GM19397 (cell line): ENCODE results near the gene CEACAM1.
"Not testable (repeated sequence)": the region's sequence is repeated elsewhere in the genome, so short reads cannot be mapped to it uniquely, and the experiment has no call there.

ENCODE experiments used
- ATAC-seq: cut with Tn5 transposase; IDR thresholded peaks from one replicate; pipeline ENCODE4 v1.9.1; 2021; ENCODE audit warnings: mild to moderate bottlenecking, moderate library complexity; ENCODE audit not compliant: unreplicated experiment

The CEACAM1 gene

DNA sequence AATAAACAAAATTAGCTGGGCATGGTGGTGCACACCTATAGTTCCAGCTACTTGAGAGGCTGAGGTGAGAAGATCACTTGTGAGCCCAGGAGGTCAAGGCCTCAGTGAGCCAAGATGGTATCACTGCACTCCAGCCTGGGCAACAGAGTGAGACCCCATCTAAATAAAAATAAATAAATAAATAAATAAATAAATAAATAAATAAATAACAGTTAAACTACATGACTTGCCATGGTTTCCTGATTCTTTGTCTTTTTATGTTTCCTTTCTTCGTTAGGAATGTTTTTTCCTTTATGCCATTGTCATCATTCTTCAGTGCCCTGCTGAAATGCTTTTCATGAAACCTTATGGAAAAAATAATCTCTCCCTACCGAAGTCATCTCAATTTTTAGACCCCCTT, 50.3 kb downstream of the CEACAM1 start:
- ATAC-seq, result no peak

DNA sequence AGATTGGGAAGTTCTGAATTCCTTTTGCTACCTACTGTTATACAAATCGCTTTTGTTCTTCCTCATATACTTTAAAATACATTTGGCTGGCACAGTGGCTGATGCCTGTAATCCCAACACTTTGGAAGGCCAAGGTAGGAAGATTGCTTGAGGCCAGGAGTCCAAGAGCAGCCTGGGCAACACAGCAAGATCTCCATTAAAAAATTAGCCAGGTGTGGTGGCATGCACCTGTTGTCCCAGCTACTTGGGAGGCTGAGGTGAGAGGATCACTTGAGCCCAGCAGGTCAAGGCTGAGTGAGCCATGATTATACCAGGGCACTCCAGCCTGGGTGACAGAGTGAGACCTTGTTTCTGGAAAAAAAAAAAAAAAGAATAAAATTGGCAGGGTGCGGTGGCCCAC, 51.2 kb downstream of the CEACAM1 start:
- ATAC-seq, result no peak

DNA sequence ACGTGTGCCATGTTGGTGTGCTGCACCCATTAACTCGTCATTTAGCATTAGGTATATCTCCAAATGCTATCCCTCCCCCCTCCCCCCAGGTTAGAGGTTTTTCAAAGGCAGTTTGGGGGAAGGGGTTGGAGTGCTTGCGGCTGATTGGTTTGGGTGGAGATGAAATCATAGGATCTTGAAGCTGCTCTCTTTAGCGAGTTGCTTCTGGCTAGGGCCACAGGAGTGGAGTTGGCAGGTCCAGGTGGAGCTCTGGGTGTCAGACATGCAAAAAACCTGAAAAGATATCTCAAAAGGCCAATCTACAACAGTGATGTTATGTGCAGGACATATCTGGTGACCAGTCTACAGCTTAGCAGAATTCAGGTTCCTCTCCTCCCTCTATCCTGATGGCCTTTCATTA, 52.9 kb downstream of the CEACAM1 start:
- no peak for ATAC-seq

DNA sequence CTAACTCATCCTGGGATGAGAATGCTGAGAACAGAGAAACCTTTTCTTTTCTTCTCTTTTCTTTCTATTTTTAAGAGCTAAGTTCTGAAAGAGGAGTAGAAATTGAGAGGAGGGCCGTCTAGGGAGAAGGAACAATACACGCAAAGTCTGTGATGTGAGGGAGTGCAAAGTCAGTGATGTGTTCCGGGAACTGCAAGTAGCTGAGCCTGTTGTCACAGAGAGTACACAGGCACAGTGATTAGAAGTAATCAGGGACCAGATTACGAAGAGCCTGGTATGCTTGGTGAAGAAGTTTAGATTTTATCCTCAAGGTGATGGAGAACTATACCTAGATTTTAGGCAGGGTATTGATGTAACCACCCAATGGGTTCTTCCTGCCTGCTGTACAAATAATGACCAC, 53.5 kb downstream of the CEACAM1 start:
- ATAC-seq, result no peak

DNA sequence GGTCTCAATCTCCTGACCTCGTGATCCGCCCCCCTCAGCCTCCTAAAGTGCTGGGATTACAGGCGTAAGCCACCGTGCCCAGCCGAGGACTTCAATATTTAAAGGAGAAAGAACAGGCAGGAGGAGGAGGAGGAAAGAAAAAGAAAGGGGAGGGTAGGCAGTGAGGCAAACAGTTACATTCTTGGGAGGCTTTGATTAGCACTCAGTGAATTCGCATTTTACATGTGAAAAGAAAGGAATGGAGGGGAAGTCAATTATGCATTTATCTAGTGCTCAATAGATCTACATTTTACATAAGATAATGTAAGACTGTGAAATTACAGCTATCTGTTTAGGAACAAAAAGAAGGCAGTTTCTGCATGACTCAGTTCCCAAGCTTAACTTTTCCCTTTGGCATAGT, 54.6 kb downstream of the CEACAM1 start:
- no peak for ATAC-seq

GRCh38 chr19:42472402-42473147, 55.7 kb downstream of the CEACAM1 start:
- no peak for ATAC-seq

- ATAC-seq, result no peak
These were observed 56.6 kb downstream of the CEACAM1 start for GRCh38 chr19:42471554-42472249.

DNA sequence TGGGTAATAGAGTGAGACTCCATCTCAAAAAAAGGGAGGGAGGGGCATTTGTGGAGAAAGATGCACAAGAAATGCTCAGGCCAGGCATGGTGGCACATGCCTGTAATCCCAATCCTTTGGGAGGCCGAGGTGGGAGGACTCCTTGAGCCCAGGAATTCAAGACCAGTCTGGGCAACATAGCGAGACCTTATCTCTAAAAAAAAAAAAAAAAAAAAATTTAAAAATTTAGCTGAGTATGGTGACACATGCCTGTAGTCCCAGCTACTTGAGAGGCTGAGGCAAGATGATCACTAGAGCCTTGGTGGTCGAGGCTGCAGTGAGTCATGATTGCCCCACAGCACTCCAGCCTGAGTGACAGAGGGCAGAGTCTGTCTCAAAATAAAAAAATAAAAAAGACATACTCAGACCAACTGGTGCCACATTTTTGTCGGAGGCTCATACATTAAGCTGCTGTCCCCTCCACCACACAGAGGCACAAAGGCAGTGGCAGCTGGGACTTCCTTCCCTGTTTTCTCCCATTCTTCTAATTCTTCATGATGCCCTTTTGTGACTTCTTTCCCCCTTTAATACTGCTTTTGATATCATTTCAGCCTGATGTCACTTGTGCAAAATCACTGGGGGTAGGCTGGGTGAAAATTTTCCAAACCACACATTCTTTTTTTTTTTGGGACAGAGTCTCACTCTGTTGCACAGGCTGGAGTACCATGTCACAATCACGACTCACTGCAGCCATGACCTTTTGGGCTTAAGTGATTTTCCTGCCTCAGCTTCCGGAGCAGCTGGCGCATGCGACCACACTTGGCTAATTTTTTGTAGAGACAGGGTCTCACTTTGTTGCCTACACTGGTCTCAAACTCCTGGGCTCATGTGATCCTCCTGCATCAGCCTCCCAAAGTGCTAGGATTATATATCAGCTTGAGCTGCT, 58.7 kb downstream of the CEACAM1 start:
- ATAC-seq, result no peak

DNA sequence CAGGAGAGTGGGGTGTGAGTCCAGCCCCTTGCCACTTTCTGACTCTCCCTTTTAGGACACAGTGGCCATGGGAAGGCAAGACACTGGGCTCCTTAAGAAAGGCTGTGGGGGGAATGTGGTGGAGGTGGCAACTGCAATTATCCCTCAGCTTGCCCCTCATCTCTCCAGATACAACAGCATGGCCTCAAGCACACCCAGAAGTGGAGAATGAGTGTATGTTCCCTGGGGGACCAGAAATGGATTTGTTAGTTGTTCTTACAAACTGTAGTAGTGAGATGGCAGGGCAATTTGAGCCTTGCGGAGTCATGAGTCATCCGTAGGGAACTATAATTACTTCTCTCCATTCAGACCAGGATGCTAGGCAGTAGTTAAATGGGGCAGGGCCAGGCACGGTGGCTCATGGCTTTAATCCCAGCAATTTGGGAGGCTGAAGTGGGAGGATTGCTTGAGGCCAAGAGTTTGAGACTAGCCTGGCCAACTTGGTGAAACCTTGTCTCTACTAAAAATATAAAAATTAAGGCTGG, 59.9 kb downstream of the CEACAM1 start:
- no peak for ATAC-seq

GRCh38 chr19:42467183-42467760, 61.0 kb downstream of the CEACAM1 start:
- ATAC-seq, result no peak

- peak; percentile 21 for ATAC-seq
These were observed 61.6 kb downstream of the CEACAM1 start for GRCh38 chr19:42466521-42467182.

DNA sequence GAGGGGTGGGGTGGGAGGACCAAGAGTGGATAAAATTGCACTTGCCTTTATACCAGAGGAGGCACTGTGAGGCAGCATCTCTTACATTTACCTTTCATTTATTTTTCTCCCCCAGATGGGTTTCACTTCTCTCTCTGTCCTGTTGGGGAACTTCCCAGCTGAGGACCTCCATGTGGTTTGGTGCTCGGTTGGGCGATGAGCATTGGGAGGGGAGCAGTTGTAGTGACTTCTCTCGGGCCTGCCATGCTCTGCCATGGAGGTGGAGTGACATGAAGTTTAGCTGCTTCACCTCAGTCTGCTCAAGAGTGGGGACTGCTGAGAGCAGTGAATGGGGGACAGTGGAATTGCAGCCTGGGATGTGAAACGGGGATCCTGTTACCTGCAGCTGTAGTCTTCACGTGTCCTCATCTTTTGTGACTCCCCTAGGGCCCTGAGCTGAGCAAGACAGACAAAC, 62.4 kb downstream of the CEACAM1 start:
- peak; percentile 58 for ATAC-seq

DNA sequence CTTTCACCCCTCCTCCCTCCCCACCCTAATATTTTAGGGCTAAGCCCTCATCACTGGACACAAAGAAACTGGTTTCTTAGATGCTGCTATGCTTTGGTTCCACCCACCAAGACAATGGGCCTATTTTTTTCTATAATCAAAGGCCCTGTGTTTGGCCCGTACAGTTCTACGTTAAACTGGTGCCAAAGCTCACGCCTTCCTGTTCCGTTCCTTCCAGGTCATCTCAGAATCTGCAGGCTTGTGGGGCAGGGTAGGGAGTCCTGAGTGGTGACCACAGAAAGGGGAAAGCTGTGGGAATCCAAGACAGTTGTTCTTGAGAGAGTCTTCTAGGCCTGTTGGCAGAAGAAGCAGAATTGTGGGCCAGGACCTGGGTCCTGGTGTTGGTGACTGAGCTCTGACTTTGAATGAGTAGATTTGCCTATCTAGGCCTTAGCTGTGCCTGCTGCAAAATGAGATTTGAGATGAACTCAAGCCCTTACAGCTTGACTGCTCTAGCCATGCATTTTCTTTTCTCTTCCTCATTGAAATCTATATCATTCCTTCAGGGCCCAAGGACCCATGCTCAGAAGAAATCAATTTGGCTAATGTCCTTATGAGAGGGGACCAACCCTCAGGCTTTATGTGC, 66.5 kb downstream of the CEACAM1 start:
- ATAC-seq, result no peak

GRCh38 chr19:42461231-42461630, 67.0 kb downstream of the CEACAM1 start:
- not testable (repeated sequence) for ATAC-seq

DNA sequence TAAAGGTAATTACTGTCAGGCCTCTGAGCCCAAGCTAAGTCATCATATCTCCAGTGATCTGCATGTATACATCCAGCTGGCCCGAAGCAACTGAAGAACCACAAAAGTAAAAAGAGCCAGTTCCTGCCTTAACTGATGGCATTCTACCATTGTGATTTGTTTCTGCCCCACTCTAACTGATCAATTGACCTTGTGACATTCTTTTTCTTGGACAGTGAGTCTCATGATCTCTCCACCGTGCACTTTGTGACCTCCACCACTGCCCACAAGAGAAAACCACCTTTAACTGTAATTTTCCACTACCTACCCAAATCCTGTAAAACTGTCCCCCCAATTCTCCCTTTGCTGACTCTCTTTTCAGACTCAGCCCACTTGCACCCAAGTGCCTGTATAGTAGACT, 68.4 kb downstream of the CEACAM1 start:
- ATAC-seq, result no peak
